Stimulated activated CD8-positive, alpha-beta memory T cell treated with anti-CD3 and anti-CD28 coated beads, Interleukin-4, amount 100 ng/mL, for 1 hour (primary cell): ENCODE data around the gene COX17.

Source experiments
- DNase-seq, 2 donors: peaks; one replicate each; pipeline ENCODE4 v3.0.0-alpha.2; 2020; ENCODE audit warnings: low read depth in 2 of 2, low spot score in 1 of 2

The COX17 gene

DNA sequence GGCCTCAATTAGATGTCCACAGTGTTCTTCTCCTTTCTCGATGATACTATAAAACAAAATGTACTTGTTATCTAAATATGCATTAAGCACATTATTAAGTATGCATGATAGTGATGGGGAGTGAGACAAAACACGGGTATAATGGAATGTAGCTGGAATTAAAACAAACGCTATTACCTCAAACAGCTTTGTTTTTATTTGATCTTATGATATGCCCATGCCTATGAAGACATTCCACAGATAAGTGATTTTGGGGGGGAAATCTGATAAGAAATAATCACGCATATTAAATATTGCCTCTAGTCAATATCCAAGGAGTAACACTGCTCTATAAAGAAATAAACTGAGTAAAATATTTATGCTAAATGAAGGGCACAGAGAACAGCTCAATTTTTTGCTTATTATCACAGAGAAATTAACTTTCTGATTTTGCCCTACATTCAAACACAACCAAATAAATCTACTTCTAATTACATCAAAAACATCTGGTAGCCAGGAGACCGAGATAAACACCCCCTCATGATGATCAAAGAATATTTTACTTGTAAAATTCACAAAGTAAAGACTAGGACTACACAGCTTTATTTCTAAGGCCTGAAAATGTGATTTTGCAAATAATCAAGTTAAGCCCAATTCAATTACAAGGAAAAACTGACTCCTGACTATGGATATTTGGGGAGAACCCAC, 1.9 kb downstream of the COX17 start:
- DNase-seq = no peak

DNA sequence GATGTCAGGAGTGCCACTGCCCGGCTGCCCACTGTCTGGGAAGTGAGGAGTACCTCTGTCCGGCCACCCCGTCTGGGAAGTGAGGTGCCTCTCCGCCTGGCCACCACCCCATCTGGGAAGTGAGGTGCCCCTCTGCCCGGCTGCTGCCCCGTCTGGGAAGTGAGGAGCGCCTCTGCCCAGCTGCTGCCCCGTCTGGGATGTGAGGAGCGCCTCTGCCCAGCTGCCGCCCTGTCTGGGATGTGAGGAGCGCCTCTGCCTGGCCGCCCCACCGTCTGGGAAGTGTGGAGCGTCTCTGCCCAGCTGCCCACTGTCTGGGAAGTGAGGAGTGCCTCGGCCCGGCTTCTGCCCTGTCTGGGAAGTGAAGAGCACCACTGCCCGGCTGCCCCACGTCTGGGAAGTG, 3.3 kb downstream of the COX17 start:
- no peak for DNase-seq

DNA sequence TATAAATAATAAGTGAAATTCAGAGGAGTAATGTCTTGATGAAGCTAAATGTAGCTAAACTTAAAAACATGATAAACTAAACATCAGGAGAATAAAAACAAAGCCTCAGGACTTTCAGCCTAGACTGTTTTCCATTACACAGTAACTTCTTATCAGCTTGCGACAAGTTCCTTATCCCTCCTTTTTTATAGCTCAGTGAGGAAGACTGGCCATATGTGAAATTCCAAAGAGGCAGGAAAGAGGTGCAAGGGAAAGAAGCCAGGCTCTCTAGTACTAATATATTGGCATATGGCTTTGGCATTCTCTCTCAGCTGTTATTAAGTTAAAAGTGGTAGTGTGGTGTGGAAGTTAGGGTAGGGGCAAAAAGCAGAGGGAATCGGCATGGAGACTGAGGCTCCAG, 4.4 kb downstream of the COX17 start:
- DNase-seq = no peak

DNA sequence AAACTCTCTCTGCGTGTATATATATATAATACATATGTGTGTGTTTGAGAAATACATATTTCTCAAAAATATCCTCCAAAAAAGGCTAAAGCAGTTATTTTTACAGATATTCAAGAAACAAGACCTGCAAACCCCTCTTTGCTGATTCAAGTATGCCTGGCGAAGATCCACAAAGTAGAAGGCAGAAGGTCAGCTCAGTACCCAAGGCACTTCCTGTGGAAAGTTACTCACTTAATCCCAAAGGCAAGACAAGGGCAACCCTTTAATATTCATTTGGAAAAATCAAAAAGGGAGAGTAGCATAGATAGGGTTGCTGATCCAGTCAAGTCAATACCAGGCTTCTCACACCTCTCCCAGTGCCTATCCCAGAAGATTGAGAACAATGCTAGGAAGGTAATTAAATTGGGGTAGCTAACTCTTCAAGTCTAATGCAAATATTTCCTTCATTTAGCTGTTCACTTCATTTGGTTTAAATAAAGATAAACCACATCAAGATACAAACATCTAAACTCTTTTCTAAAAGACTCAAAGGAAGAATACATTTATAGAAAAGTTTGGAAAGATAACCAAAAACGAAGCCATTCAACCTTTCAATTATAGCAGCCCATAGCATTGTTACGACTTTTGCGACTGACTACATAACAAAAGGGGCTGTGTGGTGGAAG, 7.2 kb downstream of the COX17 start:
- no peak for DNase-seq

DNA sequence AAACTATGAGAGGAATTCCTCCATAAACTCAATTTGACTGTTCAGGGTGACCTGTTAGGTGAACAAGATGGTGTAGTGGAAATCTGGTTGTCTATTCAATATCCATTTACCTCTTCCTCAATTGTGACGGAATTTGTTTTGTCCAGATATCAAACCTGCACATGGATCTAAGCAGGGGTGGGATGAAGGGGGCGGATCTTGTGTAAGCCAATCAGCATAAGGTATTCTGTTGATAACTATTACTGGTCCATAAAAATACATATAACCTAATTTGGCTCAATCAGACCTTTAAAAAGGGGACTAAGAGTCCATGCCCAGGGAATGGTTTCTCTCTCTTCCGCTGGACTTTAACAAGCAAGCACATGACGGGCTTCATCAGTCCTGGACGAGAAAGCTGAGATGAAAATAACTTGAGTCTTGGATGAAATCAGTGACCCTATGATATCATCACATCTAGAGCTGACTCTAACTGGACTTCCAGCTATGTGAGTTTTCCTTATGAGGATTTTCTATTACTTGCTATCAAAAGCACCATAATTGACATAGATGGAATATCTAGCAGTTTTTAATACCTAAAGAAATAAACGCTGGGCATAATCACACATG, 11.1 kb downstream of the COX17 start:
- no peak for DNase-seq

DNA sequence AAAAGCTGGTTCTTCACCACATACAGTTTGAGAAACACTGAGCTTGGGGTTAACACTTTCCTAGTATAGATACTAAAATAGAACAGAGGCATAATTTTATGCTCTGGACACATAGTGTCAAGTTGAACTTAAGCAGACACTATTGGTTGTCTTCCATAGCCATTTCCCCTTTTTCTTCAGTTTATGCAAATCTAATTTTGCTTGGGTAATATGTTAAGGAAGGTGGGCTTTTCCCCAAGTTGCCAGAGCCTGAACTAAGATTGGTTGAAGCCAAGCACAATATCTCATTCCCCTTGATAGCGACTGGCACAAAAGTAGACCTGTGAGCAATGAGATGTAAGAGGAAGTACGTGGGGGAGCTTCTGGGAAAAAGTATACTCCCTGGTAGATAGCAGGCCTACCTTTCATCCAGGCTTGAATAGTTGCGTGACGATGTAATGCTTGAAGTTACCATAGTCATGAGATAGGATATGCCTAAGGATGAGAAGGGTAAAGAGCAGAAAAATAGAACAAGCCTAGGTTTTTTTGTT, 12.3 kb downstream of the COX17 start:
- no peak for DNase-seq

DNA sequence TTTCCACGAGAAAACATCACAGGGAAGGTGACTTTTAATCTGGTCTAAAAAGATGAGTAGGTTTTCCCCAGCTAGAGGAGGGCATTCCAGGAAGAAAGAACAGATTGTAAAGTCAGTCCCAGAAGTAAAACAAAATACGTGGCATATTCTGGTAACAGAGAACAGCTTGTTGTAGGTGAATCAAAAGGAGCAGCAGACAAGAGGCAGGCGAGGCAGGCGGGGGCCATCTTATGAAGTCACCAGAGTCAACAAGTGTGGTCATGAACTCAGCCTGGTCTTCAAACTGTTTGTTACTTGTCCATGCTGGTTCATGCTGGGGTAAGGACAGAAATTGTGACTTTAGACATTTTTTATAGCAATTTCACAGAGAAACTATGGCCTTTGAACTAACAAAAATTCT, 12.8 kb downstream of the COX17 start:
- DNase-seq = no peak

DNA sequence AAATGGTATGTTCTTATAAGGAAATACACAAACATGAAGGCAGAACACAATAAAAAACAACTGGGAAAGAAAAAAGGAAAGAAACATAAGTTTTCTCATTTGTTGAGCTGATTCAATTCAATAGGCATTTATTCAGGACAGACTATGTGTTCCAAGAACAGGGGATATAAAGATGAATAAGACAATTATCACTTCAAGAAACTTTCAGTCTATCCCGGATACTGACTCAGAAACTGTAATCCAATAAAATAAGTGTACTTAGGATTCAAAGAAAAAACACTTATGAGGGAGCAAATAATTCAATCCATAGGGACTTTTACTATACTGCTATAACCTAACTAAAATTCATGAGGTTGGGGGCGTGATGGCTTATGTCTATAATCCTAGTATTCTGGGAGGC, 13.3 kb downstream of the COX17 start:
- DNase-seq = no peak

DNA sequence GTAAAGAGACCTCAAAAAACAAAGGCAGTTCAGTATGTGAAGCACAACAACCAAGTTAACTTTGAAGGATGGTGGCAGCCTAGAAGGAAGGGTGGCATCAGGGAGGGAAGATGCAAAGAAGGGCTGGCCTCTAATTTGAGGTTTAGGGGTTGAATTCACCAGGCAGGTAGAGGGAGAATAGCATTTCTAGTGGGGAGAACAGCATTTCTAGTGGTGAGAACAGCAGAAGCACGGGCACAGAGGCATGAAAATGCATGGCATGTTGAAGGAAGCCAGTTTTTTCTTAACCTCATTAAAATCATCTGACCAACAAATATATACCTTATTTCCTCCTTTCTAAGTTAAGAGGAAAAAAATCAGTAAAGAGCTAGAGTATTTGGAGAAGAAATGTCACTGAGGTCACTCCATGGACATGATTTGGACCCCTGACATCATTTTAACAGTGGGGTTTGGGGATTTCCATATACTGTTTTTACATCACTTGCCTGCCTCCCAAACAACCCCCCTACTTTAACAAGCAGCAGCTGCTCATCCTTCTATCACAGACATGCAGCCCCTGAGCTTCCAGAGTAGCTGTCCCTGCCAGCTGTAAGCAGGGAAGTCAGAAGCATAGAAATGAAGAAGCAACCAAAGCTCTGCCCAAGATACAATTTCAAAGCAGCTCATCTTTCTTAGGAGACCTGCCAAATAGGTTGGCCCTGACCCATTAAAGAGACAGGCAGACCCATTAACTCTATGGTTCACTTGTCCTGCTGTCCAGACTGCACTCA, 14.4 kb downstream of the COX17 start:
- no peak for DNase-seq

DNA sequence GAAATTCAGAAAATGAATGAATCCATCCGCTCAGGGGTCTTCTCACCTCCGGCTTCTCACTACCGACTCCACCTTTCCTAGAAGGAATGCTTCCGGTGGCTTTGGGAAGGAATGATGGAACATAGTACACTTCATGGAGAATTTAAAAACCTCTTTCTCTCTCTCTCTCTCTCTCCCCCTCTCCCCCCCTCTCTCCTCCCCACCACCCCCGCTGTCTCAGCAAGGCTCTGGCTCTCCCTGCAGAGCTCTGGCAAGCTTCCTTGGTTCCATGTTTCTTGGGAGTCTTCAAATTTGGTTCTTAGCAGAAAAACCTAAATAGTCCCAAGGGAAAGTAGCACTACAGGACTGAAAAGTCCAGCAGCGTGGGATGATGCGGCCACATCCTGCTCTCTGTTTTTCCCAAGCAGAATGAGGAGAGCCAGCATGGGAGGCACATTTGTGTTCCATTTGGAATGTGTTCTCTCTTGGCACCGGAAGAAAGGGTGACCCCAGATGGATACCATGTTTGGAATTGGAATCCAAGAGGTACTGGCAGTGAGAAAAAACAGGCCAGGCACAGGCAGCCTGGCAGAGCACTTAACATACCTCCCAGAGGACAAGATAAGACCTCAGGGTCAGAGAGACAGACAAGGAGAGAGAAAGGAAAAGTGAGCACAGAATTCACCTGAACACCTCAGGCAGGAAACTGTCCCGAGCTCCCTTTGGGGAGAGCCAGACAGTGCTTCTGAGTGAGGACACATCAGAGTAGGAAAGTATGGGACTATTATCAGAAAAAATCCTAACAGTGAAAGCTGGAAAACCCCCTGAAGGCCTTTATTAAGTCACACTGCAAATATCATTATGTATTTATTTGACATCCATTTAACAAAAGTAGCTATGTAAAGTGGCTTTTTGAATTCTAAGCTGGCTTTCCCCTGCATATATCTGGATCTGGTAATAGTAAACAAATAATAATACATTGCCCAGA, 16.4 kb downstream of the COX17 start, which contains the start of gene POPDC2:
Gene POPDC2, minus strand, starts transcription at position 116 of the 967 bp plus-strand sequence. CDS start 166 bp downstream, outside the sequence.
- no peak for DNase-seq

DNA sequence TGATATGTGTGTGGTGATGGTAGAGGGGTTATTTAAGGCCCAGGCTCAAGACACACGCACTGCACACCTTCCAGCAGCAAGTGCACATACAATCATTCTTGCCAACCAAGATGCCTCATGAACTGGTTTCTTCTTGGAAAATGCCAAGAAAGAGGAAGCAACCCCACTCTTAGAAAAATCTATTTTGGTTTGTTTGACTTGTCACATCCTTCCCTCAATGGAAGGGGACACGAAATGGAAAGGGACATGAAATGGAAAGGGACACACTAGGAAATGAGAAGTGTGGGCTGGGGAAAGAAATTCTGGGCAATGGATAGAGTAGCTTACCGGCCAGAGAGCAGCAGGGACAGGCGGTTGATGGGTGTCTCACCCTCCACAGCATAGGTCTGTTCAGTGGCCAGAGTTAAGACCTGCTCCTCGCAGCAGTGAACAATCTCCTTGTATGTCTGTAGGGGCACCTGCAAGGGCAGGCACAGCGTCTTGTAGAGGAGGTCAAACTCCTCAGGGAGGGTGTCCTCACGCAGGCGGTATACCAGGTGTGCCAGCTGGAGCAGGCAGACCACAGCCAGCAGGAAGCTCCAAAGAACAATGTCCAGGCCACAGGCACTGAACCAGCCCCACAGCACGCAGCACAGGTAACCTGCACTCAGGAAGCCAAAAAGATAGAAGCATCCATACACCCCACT, 17.5 kb downstream of the COX17 start:
- no peak for DNase-seq

DNA sequence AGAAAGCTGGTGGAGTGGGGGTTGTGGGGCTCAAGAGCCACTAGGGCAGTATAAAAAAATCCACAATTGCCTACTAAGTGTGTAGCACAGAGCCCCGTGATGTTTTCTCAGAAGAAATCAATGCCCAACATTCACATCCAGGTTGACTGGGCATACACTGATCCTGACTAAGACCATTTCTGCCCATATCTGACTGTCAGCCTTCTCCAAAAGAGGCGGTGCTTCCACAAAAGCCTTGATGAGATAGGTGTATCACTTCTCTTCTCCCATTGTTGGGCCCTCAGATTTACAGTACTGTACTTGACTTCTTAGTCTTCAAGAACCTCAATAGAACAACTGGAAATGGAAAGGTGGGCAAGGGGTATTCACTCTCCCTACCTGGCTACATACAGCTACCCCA, 18.2 kb downstream of the COX17 start:
- DNase-seq = no peak

DNA sequence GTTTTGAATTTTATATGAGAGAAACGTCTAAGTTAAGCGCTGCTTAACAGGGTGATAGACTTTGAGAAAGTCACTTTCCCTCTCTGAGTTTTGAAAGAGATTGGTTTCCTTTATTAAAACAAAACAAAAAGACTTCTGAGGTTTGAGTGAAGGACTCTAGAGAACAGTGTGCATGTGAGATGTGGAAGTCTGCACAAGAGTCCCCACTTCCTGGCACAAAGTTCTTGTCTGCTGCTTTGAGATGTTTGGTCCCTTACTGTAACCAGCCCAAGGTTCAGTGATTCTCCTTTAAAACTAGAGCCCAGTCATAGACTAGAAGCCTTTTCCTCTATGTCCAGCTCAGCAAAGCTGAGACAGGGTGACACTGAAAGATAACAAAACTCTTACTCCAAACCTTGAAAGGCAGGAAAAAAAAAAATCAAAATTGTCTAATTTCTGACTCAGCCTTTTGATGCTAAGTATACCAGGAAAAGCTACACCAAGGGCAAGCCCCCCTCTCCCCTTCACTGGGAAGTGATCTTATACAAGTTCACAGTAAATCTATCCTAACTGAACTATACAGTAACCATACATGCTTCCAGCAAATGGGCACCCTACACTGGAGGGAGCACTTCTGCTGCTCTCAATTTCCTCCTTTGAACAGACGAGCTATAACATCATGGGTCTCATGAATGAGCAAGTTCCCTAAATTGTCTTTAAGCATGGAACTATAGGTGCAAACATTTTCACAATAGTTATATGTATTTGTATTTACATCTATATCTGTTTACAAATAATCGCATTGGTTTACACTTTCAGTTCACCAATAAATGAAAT, 19.1 kb downstream of the COX17 start:
- DNase-seq = no peak

DNA sequence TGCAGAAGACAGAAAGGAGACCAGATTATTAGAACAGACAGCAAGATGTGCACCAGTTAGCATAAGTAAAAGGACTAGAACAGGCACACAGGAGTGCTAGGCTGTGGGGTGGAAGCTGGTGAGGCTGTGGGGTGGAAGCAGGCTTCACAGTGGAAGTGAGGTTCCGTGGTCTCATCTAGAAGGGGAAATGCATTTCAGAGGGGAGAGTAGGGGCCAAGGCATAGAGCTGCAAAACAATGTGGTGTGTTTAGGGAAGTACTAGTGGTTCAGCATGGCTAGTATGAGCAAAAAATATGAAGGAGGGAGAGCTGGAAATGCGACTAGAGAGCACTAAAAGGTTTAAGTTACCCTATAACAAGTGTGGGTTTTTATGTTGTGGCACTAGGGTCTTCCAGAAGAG, 23.3 kb downstream of the COX17 start:
- DNase-seq = no peak

DNA sequence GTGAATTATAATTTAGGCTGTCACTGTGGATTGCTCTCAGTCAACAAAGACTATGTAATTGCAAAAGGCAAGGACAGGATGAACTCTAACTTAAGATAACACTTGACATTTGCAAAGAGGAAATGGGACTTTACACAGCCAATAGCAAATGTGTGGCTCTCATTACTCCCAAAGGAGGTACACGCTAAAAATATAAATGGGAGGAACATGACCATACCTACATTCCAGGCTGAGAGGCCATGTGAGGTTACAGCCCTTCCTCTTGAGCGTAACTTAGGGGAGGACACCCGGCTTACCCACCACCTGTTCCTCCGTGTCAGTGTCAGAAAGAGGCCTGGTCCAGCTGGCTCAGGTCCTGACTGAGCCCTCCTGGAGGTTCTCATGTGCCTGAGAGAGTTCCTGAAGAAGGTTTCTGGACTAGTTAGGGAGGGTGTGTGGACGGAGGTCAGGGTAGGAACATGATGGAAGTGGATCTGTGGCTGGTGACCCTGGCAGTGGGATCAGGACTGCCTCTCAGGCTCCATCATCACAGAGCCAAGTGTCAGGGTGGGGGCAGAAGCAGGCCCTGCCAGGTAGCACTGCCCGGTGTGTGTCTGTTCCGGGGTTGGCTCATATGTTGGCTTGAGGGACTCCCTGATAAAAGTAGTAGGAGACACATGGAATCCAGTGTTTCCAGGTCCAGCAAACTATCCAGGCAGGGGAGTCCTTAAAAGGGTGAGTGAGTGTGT, 24.7 kb downstream of the COX17 start:
- no peak for DNase-seq

DNA sequence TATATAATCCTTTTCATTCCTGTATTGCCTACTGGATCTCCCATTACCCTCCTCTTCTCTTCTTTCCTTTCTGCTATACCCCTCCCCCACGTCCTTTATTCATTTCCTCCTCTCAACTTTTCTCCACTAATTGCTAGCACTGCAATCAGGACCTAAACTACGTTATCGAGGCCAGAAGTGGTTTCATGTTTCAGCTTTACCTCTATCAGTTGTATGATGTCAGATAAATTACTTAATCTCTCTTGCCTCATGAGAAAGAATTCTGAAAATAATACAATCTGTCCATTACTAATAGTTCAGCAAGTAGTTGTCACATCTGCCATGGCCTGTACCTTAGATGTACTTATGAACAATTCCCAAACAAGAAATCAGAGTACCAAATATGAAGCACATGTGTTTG, 27.4 kb downstream of the COX17 start:
- DNase-seq = no peak

DNA sequence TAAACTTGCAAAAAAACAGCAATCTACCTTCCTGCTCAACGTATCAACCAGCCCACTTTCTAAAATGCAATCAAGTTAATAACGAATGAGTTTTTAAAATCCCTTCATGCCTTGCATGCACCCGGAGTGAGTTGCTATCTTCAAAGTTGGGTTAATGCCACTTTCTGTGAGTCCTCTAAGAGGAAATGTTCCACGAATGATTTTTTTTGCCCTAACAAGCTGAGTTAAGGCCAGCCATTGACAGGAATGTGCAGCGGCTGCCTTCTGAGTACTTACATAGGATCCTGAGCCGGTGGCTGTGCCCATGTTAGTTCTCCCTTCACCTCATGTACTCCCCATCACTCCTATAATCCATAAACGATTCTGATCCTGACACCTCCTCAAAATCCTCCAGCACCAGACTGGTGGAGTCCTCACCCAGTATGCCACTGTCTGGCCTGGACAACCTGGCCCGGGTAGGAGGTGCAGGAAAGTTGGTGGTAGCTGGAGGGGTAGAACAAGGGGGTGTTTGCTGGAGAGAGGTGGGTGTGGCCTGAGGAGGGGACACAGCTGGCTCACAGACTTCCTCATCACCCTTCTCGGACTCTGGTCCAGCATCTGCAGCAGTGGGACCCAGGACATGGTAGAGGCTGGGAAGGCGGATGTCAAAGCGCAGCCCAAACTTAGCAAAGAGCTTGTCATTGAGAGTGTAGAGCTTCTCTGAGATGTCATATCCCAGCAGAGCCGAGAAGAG, 29.2 kb downstream of the COX17 start:
- DNase-seq = no peak

DNA sequence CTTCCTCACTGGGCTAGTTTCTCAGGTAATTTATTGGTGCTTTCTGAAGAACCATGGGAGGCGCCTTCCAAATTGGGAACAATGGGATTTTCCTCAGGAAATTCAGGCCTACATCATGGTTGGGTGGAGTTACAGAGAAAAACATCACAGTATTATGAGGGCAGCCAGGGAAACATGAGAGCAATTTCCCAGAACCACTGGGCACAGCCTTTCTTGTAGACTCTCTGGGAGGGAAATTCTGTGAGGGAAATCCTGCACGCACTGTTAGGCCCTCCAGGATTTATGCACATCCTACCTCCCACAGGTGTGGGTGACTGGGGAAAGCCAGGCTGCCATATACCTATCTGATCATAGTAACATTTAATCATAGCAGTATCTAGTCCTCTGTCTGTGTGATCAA, 30.0 kb downstream of the COX17 start:
- DNase-seq = no peak
